ENCODE measurements around the gene TEX11. TPM values are rescaled to one million over a fixed set of nuclear protein-coding genes. Genes with fewer than 3 reads are reported as not detected.
"Not testable (repeated sequence)": the region's sequence is repeated elsewhere in the genome, so short reads cannot be mapped to it uniquely, and the experiment has no call there.

TEX11 gene
- total RNA-seq = not detected

- Mint-ChIP-seq H3K27me3 (no peaks in the 10 kb centered on the region), H3K4me1 (no peaks in the 10 kb centered on the region), H3K4me3 (no peak within 1 kb of the TSS), H3K9me3 (no peaks in the 10 kb centered on the region), H3K27ac (peak within 1 kb of the TSS; percentile 20), H3K36me3 (ENCODE audit: low read depth) (no peaks in the 10 kb centered on the region)
- ChIA-PET POLR2A (no interaction called here), CTCF (no interaction called here)
- no peak for DNase-seq
Measured at GRCh38 chrX:70908541-70908940, at the start of gene TEX11. TSS of gene TEX11 (minus strand) at chrX:70908711. CDS start at chrX:70907789, 922 bp downstream.

DNA sequence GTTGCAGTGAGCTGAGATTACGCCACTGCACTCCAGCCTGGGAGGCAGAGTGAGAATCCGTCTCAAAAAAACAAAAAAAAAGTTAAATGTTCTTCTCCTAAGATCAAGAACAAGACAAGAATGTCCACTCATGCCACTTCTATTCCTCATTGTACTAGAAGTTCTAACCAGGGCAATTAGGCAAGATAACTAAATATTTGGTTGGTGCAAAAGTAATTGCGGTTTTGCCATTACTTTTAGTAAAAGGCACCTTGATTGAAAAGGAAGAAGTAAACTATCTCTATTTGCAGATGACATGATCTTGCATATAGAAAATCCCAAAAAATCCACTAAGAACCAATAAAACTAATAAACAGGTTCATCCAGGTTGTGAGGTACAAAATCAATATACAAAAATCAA lies 46.4 kb upstream of the TEX11 start:
- CTCF ChIA-PET = no interaction called here
- H3K36me3 Mint-ChIP-seq (ENCODE audit: low read depth) = no peaks in the 10 kb centered on the region
- POLR2A ChIA-PET = no interaction called here
- no peaks in the 10 kb centered on the region for H3K9me3 Mint-ChIP-seq
- no peak overlapping the region for H3K4me3 Mint-ChIP-seq
- no peaks in the 10 kb centered on the region for H3K4me1 Mint-ChIP-seq
- H3K27ac Mint-ChIP-seq = no peak overlapping the region
- peaks cover 6% of the 10 kb centered on the region for H3K27me3 Mint-ChIP-seq
- no peak for DNase-seq

DNA sequence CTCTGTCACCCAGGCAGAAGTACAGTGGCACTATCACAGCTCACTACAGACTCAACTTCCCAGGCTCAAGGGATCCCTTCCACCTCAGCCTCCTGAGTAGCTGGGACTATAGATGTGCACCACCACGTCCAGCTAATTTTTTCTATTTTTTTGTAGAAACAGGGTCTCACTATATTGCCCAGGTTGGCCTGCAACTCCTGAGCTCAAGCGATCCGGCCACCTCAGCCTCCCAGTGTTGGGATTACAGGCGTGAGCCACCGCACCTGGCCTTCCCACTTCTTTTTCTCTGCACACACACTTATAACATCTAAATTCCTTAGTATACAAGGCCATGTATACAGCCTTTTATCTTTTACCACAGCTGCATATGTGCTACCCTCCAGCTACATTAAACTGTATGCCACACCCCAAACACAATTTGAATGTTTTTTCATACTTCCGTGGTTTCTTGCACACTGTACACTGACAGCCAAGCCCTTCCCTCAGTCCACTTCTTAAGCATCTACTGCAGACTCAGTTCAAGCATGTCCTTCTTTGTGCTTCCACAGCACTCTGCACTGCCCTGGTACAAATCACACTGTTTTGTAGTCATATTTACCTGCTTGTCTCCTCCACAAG lies 15.9 kb upstream of the TEX11 start:
- no peak overlapping the region for H3K4me3 Mint-ChIP-seq
- H3K27ac Mint-ChIP-seq = no peak overlapping the region
- no peaks in the 10 kb centered on the region for H3K9me3 Mint-ChIP-seq
- peaks cover 3% of the 10 kb centered on the region for H3K27me3 Mint-ChIP-seq
- H3K4me1 Mint-ChIP-seq = peaks cover 5% of the 10 kb centered on the region
- POLR2A ChIA-PET = no interaction called here
- H3K36me3 Mint-ChIP-seq (ENCODE audit: low read depth) = no peaks in the 10 kb centered on the region
- CTCF ChIA-PET = interaction anchor here (0.6 to 0.9 kb wide), 2 partner anchors 21 to 25 kb away, joined by 3 to 4 read pairs; no protein-coding TSS in a partner anchor
- no peak for DNase-seq

DNA sequence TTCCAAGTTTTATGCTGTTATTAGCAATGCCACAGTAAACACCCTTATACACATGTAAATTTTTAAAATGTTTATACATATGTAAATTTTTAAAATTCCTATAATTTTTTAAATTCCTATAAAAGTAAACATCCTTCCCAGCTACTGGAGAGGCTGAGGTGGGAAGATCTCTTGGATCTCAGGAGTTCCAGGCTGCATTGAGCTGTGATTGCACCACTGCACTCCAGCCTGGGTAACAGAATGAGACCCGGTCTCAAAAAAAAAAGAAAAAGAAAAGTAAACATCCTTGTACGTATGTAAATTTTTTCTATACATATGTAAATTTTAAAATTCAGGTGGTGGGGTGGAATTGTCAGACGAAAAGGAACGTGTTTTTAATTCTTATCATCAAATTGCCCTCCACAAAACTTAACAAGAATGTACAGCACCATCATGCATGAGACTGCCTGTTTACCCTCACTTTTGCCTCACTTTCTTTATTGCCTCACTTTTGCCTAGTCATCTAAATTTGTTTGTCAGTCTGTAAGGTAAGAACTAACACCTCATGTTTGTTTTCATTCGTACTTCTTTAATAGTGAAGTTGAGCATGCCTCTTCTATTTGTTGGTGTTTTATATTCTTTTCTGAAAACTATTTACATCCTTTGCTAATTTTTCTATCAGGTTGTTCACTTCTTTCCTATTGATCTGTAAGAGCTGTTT lies 14.4 kb upstream of the TEX11 start:
- DNase-seq = no peak
- Mint-ChIP-seq H3K36me3 (ENCODE audit: low read depth) (no peaks in the 10 kb centered on the region), H3K27me3 (peaks cover 3% of the 10 kb centered on the region), H3K27ac (no peak overlapping the region), H3K4me3 (no peak overlapping the region), H3K4me1 (peaks cover 5% of the 10 kb centered on the region), H3K9me3 (no peaks in the 10 kb centered on the region)
- ChIA-PET POLR2A (no interaction called here), CTCF (no interaction called here)

- ChIA-PET CTCF (interaction anchor here (0.5 to 0.6 kb wide), 2 partner anchors 50 to 1148 kb away, joined by 4 read pairs; no protein-coding TSS in a partner anchor), POLR2A (no interaction called here)
- H3K36me3 Mint-ChIP-seq (ENCODE audit: low read depth) = no peaks in the 10 kb centered on the region
- no peaks in the 10 kb centered on the region for H3K9me3 Mint-ChIP-seq
- peaks cover 3% of the 10 kb centered on the region for H3K27me3 Mint-ChIP-seq
- no peak for DNase-seq
- H3K4me1 Mint-ChIP-seq = peaks cover 5% of the 10 kb centered on the region
- H3K4me3 Mint-ChIP-seq = no peak overlapping the region
- H3K27ac Mint-ChIP-seq = no peak overlapping the region
Measured at GRCh38 chrX:70921709-70922352, 13.3 kb upstream of the TEX11 start.

- Mint-ChIP-seq H3K4me3 (no peak overlapping the region), H3K27me3 (no peaks in the 10 kb centered on the region), H3K9me3 (no peaks in the 10 kb centered on the region), H3K27ac (no peak overlapping the region), H3K4me1 (peaks cover under 1% of the 10 kb centered on the region), H3K36me3 (ENCODE audit: low read depth) (no peaks in the 10 kb centered on the region)
- no peak for DNase-seq
- ChIA-PET POLR2A (no interaction called here), CTCF (interaction anchor here (0.7 kb wide), 1 partner anchor 277 kb away, joined by 3 read pairs; no protein-coding TSS in a partner anchor)
Measured at GRCh38 chrX:70916754-70917153, 8.2 kb upstream of the TEX11 start.

- Mint-ChIP-seq H3K4me3 (no peak overlapping the region), H3K4me1 (no peaks in the 10 kb centered on the region), H3K27me3 (no peaks in the 10 kb centered on the region), H3K9me3 (no peaks in the 10 kb centered on the region), H3K36me3 (ENCODE audit: low read depth) (no peaks in the 10 kb centered on the region), H3K27ac (no peak overlapping the region)
- POLR2A ChIA-PET = no interaction called here
- no peak for DNase-seq
- CTCF ChIA-PET = no interaction called here
Measured at GRCh38 chrX:70907900-70908299, 611 bp downstream of the TEX11 start.

- H3K27me3 Mint-ChIP-seq = no peaks in the 10 kb centered on the region
- H3K36me3 Mint-ChIP-seq (ENCODE audit: low read depth) = no peaks in the 10 kb centered on the region
- ChIA-PET POLR2A (no interaction called here), CTCF (no interaction called here)
- no peak overlapping the region for H3K27ac Mint-ChIP-seq
- no peaks in the 10 kb centered on the region for H3K9me3 Mint-ChIP-seq
- H3K4me1 Mint-ChIP-seq = no peaks in the 10 kb centered on the region
- no peak for DNase-seq
- H3K4me3 Mint-ChIP-seq = no peak overlapping the region
Measured at GRCh38 chrX:70901465-70901864, 7.0 kb downstream of the TEX11 start.

DNA sequence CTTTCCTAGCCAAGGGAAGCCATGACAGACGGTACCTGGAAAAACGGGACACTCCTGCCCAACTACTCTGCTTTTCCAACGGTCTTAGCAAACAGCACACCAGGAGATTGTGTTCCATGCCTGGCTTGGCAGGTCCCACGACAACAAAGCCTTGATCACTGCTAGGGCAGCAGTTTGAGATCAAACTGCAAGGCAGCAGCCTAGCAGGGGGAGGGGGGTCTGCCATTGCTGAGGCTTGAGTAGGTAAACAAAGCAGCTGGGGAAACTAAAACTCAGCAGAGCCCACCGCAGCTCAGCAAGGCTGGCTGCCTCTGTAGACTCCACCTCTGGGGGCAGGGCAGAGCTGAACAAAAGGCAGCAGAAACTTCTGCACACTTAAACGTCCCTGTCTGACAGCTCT lies 18.1 kb downstream of the TEX11 start:
- CTCF ChIA-PET; H3K36me3 Mint-ChIP-seq (ENCODE audit: low read depth); H3K9me3 Mint-ChIP-seq; DNase-seq; H3K27ac Mint-ChIP-seq; H3K4me1 Mint-ChIP-seq; POLR2A ChIA-PET; H3K4me3 Mint-ChIP-seq: not testable (repeated sequence)
- H3K27me3 Mint-ChIP-seq = peaks cover 18% of the 10 kb centered on the region

GRCh38 chrX:70878902-70879301 lies 29.6 kb downstream of the TEX11 start:
- ChIA-PET POLR2A (no interaction called here), CTCF (no interaction called here)
- peaks cover 10% of the 10 kb centered on the region for H3K4me1 Mint-ChIP-seq
- H3K27ac Mint-ChIP-seq = no peak overlapping the region
- no peak overlapping the region for H3K4me3 Mint-ChIP-seq
- no peaks in the 10 kb centered on the region for H3K36me3 Mint-ChIP-seq (ENCODE audit: low read depth)
- DNase-seq = peak; percentile 15
- no peaks in the 10 kb centered on the region for H3K9me3 Mint-ChIP-seq
- H3K27me3 Mint-ChIP-seq = peaks cover 2% of the 10 kb centered on the region

DNA sequence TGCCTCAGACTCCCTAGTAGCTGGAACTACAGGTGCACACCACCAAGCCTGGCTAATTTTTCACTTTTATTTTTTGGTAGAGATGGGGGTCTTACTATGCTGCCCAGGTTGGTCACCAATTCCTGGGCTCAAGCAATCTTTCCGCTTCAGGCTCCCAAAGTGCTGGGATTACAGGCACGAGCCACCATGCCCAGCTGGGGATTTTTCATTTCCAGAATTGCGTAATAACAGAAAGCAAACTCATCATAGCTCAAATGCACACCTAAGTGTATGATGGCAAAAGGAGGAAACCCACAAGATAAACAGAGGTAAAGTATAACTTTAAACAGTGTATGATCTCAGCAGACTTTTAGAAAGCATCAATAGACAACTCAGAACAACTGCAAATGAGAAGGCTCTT lies 56.2 kb downstream of the TEX11 start:
- H3K9me3 Mint-ChIP-seq = no peaks in the 10 kb centered on the region
- ChIA-PET POLR2A (no interaction called here), CTCF (interaction anchor here (1.3 kb wide), 1 partner anchor 19 kb away, joined by 3 read pairs; no protein-coding TSS in a partner anchor)
- H3K4me3 Mint-ChIP-seq = no peak overlapping the region
- H3K4me1 Mint-ChIP-seq = no peaks in the 10 kb centered on the region
- no peak overlapping the region for H3K27ac Mint-ChIP-seq
- no peak for DNase-seq
- peaks cover 2% of the 10 kb centered on the region for H3K27me3 Mint-ChIP-seq
- H3K36me3 Mint-ChIP-seq (ENCODE audit: low read depth) = no peaks in the 10 kb centered on the region

DNA sequence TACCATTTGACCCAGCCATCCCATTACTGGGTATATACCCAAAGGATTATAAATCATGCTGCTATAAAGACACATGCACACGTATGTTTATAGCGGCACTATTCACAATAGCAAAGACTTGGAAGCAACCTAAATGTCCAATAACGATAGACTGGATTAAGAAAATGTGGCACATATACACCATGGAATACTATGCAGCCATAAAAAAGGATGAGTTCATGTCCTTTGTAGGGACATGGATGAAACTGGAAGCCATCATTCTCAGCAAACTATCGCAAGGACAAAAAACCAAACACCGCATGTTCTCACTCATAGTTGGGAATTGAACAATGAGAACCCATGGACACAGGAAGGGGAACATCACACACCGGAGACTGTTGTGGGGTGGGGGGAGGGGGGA lies 64.4 kb downstream of the TEX11 start:
- H3K36me3 Mint-ChIP-seq (ENCODE audit: low read depth); H3K4me3 Mint-ChIP-seq; H3K9me3 Mint-ChIP-seq: not testable (repeated sequence)

GRCh38 chrX:70843620-70844019 lies 64.9 kb downstream of the TEX11 start:
- POLR2A ChIA-PET, CTCF ChIA-PET, H3K27me3 Mint-ChIP-seq: not testable (repeated sequence)

More for the DNA sequence above, 64.4 kb downstream of the TEX11 start:
- DNase-seq, POLR2A ChIA-PET, H3K27ac Mint-ChIP-seq, H3K27me3 Mint-ChIP-seq, H3K4me1 Mint-ChIP-seq, CTCF ChIA-PET: not testable (repeated sequence)

More at GRCh38 chrX:70843620-70844019, 64.9 kb downstream of the TEX11 start:
- H3K9me3 Mint-ChIP-seq; DNase-seq; H3K36me3 Mint-ChIP-seq (ENCODE audit: low read depth); H3K4me3 Mint-ChIP-seq; H3K4me1 Mint-ChIP-seq; H3K27ac Mint-ChIP-seq: not testable (repeated sequence)

All from activated CD4-positive, alpha-beta T cell treated with anti-CD3 and anti-CD28 coated beads, Interleukin-2, amount 10 ng/mL, durations not matched to agents 7 days and 5 days (primary cell).